K562 (cell line): ENCODE results near the gene NUP205. TPM values are rescaled to one million over a fixed set of nuclear protein-coding genes. Genes with fewer than 3 reads are reported as not detected.

ENCODE experiments used
- MAZ ChIP-seq, 2 experiments: fragments of 450-650 bp in 1 of 2; sonication (generic) in 1 of 2; formaldehyde crosslinking; IDR thresholded peaks in 1 of 2; conservative IDR thresholded peaks in 1 of 2; 2 replicates each; pipeline versions ENCODE4 v1.4.0 to v1.5.0; 2020; ENCODE audit warnings: mild to moderate bottlenecking in 1 of 2, missing genetic modification reagents in 1 of 2
- PHF20 ChIP-seq: fragments of 450-650 bp; IDR thresholded peaks from 2 replicates; pipeline ENCODE4 v1.6.1; 2018; ENCODE audit not compliant: partially characterized antibody
- POLR2G ChIP-seq: fragments of 200-400 bp; formaldehyde crosslinking; IDR thresholded peaks from 2 replicates; pipeline ENCODE4 v1.6.1; 2017; ENCODE audit warnings: low read depth, mild to moderate bottlenecking, antibody characterized with exemption, low read length, moderate library complexity
- SOX6 ChIP-seq: fragments of 450-650 bp; IDR thresholded peaks from 2 replicates; pipeline ENCODE4 v1.6.1; 2014; ENCODE audit warnings: mild to moderate bottlenecking
- STAT5B ChIP-seq: fragments of 250-450 bp; sonication (Bioruptor Pico); IDR thresholded peaks from 2 replicates; pipeline ENCODE4 v1.8.0; 2021; ENCODE audit warnings: mild to moderate bottlenecking, inconsistent platforms
- polyA plus RNA-seq, 8 experiments: library from polyadenylated mRNA; depleted of rRNA in 4 of 8; stranded (reverse) in 5 of 8; unstranded in 3 of 8; fragments of >200 nt; fragmentation: Nextera tagmentation in 2 of 8; fragmentation: Illumina TruSeq in 1 of 8; extraction: Ambion mirVana in 2 of 8; extraction: Trizol in 1 of 8; gene quantifications; 2 replicates each; pipeline versions ENCODE4 v1.2.1 to v1.2.3, GENCODE V29; 2011 to 2014; ENCODE audit warnings: inconsistent platforms in 1 of 8, missing spikeins in 1 of 8
- total RNA-seq, 7 experiments: library from RNA; depleted of rRNA in 6 of 7; stranded (reverse); fragments of >200 nt in 6 of 7; fragmentation: Illumina TruSeq in 2 of 7; extraction: Trizol in 2 of 7; gene quantifications; 2 replicates each; pipeline versions ENCODE4 v1.2.1 to v1.2.3, GENCODE V29; 2011 to 2021; ENCODE audit warnings: low replicate concordance in 1 of 7
- TF ChIP-seq, protein P1 (sequence below), 2 experiments: IDR thresholded peaks in 1 of 2; conservative IDR thresholded peaks in 1 of 2; 2 replicates each; pipeline ENCODE4 v1.6.1; 2016; ENCODE audit warnings: low read depth in 2 of 2, mild to moderate bottlenecking in 1 of 2, missing compliant biosample characterization in 1 of 2, missing genetic modification characterization in 1 of 2, moderate library complexity in 1 of 2
- TF ChIP-seq, protein P2 (sequence below): IDR thresholded peaks from 2 replicates; pipeline ENCODE4 v1.6.1; 2011; ENCODE audit warnings: borderline replicate concordance, low read depth, mild to moderate bottlenecking, moderate library complexity, low read length; ENCODE audit not compliant: insufficient read depth, poor library complexity, severe bottlenecking
- TF ChIP-seq, protein P3 (sequence below), 2 experiments: IDR thresholded peaks; 2 replicates each; pipeline ENCODE4 v1.6.1; 2011; ENCODE audit warnings: borderline replicate concordance in 1 of 2, control low read depth in 1 of 2, low read depth in 1 of 2, low read length in 1 of 2, mild to moderate bottlenecking in 1 of 2, mixed read lengths in 1 of 2, moderate library complexity in 1 of 2; ENCODE audit not compliant: insufficient read depth in 1 of 2, insufficient read length in 1 of 2, poor library complexity in 1 of 2, severe bottlenecking in 1 of 2; ENCODE audit errors: extremely low read depth in 1 of 2
- TF ChIP-seq, protein P4 (sequence below): fragments of 450-650 bp; formaldehyde crosslinking; IDR thresholded peaks from 2 replicates; pipeline ENCODE4 v1.4.0; 2020; ENCODE audit warnings: mild to moderate bottlenecking, moderate library complexity
- TF ChIP-seq, protein P5 (sequence below): sonication (generic); formaldehyde crosslinking; IDR thresholded peaks from 2 replicates; pipeline ENCODE4 v1.9.0; 2022; ENCODE audit warnings: mild to moderate bottlenecking, missing genetic modification reagents
- TF ChIP-seq, protein P6 (sequence below): sonication (generic); formaldehyde crosslinking; IDR thresholded peaks from 2 replicates; pipeline ENCODE4 v1.8.0; 2022; ENCODE audit warnings: mild to moderate bottlenecking, missing genetic modification reagents

NUP205 gene
- total and polyA plus RNA-seq, 9 of the 15 experiments (the other 6 are each of a cell fraction or from before 2014, with no cell fraction given), result 101 to 282 (median 193) TPM

DNA sequence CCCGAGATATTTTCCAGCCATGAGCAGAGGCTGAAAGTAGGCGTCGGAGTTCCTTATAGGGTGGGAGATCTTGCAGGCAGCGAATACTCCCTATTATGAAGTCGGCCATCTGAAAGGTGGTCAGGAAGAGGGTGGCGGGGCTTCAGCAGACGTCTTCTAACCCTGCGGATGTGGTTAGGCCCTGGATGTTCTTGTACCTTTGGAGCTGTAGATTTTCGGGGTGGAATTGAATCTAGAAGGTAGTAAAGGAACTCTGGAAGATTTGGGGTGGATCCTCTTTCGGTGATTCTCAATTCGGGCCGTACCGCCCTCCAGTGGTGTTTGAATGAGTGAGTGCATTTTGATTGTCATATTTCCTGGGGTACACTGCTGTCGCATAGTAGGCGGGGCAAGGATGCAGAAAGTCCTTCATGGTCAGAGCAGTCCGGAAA, 635 bp downstream of the NUP205 start (continued):
- TF ChIP-seq SOX6 (peak; percentile 29; the same call in 1 of the 2 replicates), STAT5B (CRISPR knock-in tag) (no peak), POLR2G (no peak), PHF20 (no peak), MAZ (CRISPR knock-in tag; conservative IDR thresholded peaks at IDR 0.05 in 1 of 2, IDR thresholded peaks at IDR 0.05 in 1 of 2) (peak in 1 of 2 experiments; percentile 58; a peak in 1 of 4 replicates)
- TF ChIP-seq, protein P1, sequence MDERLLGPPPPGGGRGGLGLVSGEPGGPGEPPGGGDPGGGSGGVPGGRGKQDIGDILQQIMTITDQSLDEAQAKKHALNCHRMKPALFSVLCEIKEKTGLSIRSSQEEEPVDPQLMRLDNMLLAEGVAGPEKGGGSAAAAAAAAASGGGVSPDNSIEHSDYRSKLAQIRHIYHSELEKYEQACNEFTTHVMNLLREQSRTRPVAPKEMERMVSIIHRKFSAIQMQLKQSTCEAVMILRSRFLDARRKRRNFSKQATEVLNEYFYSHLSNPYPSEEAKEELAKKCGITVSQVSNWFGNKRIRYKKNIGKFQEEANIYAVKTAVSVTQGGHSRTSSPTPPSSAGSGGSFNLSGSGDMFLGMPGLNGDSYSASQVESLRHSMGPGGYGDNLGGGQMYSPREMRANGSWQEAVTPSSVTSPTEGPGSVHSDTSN (CRISPR knock-in tag; IDR thresholded peaks at IDR 0.05; ENCODE audit: low read depth), result no peak
- TF ChIP-seq, protein P1 (tag; conservative IDR thresholded peaks at IDR 0.05; ENCODE audit: low read depth), result peak; percentile 71
- TF ChIP-seq, protein P2, sequence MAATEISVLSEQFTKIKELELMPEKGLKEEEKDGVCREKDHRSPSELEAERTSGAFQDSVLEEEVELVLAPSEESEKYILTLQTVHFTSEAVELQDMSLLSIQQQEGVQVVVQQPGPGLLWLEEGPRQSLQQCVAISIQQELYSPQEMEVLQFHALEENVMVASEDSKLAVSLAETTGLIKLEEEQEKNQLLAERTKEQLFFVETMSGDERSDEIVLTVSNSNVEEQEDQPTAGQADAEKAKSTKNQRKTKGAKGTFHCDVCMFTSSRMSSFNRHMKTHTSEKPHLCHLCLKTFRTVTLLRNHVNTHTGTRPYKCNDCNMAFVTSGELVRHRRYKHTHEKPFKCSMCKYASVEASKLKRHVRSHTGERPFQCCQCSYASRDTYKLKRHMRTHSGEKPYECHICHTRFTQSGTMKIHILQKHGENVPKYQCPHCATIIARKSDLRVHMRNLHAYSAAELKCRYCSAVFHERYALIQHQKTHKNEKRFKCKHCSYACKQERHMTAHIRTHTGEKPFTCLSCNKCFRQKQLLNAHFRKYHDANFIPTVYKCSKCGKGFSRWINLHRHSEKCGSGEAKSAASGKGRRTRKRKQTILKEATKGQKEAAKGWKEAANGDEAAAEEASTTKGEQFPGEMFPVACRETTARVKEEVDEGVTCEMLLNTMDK, result peak; percentile 63
- TF ChIP-seq, protein P3, sequence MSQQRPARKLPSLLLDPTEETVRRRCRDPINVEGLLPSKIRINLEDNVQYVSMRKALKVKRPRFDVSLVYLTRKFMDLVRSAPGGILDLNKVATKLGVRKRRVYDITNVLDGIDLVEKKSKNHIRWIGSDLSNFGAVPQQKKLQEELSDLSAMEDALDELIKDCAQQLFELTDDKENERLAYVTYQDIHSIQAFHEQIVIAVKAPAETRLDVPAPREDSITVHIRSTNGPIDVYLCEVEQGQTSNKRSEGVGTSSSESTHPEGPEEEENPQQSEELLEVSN (IDR thresholded peaks at IDR 0.05; ENCODE audit: borderline replicate concordance in 1 of 2, extremely low read depth in 1 of 2, insufficient read depth in 1 of 2, insufficient read length in 1 of 2, low read depth in 1 of 2, low read length in 1 of 2, poor library complexity in 1 of 2, severe bottlenecking in 1 of 2), result no peak
- TF ChIP-seq, protein P4, sequence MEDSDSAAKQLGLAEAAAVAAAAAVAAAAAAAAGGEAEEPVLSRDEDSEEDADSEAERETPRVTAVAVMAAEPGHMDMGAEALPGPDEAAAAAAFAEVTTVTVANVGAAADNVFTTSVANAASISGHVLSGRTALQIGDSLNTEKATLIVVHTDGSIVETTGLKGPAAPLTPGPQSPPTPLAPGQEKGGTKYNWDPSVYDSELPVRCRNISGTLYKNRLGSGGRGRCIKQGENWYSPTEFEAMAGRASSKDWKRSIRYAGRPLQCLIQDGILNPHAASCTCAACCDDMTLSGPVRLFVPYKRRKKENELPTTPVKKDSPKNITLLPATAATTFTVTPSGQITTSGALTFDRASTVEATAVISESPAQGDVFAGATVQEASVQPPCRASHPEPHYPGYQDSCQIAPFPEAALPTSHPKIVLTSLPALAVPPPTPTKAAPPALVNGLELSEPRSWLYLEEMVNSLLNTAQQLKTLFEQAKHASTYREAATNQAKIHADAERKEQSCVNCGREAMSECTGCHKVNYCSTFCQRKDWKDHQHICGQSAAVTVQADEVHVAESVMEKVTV (CRISPR knock-in tag), result peak; percentile 75
- TF ChIP-seq, protein P5, sequence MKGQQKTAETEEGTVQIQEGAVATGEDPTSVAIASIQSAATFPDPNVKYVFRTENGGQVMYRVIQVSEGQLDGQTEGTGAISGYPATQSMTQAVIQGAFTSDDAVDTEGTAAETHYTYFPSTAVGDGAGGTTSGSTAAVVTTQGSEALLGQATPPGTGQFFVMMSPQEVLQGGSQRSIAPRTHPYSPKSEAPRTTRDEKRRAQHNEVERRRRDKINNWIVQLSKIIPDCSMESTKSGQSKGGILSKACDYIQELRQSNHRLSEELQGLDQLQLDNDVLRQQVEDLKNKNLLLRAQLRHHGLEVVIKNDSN (CRISPR knock-in tag), result no peak
- TF ChIP-seq, protein P6, sequence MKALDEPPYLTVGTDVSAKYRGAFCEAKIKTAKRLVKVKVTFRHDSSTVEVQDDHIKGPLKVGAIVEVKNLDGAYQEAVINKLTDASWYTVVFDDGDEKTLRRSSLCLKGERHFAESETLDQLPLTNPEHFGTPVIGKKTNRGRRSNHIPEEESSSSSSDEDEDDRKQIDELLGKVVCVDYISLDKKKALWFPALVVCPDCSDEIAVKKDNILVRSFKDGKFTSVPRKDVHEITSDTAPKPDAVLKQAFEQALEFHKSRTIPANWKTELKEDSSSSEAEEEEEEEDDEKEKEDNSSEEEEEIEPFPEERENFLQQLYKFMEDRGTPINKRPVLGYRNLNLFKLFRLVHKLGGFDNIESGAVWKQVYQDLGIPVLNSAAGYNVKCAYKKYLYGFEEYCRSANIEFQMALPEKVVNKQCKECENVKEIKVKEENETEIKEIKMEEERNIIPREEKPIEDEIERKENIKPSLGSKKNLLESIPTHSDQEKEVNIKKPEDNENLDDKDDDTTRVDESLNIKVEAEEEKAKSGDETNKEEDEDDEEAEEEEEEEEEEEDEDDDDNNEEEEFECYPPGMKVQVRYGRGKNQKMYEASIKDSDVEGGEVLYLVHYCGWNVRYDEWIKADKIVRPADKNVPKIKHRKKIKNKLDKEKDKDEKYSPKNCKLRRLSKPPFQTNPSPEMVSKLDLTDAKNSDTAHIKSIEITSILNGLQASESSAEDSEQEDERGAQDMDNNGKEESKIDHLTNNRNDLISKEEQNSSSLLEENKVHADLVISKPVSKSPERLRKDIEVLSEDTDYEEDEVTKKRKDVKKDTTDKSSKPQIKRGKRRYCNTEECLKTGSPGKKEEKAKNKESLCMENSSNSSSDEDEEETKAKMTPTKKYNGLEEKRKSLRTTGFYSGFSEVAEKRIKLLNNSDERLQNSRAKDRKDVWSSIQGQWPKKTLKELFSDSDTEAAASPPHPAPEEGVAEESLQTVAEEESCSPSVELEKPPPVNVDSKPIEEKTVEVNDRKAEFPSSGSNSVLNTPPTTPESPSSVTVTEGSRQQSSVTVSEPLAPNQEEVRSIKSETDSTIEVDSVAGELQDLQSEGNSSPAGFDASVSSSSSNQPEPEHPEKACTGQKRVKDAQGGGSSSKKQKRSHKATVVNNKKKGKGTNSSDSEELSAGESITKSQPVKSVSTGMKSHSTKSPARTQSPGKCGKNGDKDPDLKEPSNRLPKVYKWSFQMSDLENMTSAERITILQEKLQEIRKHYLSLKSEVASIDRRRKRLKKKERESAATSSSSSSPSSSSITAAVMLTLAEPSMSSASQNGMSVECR (CRISPR knock-in tag), result peak; percentile 3; the same call in 1 of the 2 replicates
